HEK293 (cell line): ENCODE measurements around the gene LAPTM4A.
A peak's percentile ranks its signal among the peaks of the same experiment; 100 is the strongest.

ENCODE experiments used
- CTCF ChIA-PET: fragments of 350-600 bp; formaldehyde crosslinking; extraction: SDS; loops from one replicate; lab custom pipeline; 2021; ENCODE audit warnings: antibody characterized with exemption; lab: Yijun Ruan, JAX
- POLR2A ChIA-PET: fragments of 300-600 bp; formaldehyde crosslinking; extraction: SDS; loops from one replicate; lab custom pipeline; 2020; ENCODE audit warnings: antibody characterized with exemption, inconsistent platforms; lab: Yijun Ruan, JAX
- H3K27ac ChIP-seq: fragments of 200-500 bp; sonication (Bioruptor generic); 2 replicates; pipeline ENCODE4 v1.5.1; 2014; ENCODE audit warnings: low read depth, low read length, control low read depth, inconsistent platforms; ENCODE audit errors: extremely low read depth
- H3K36me3 ChIP-seq, 2 experiments: fragments of 200-500 bp in 1 of 2; sonication (Bioruptor generic) in 1 of 2; 1 replicate in 1 of 2; 2 replicates in 1 of 2; pipeline ENCODE4 v1.5.1; 2014 to 2017; ENCODE audit warnings: inconsistent platforms in 2 of 2, low read length in 2 of 2; ENCODE audit not compliant: control insufficient read depth in 2 of 2, insufficient read depth in 1 of 2
- H3K4me1 ChIP-seq: fragments of 200-500 bp; sonication (Bioruptor generic); 2 replicates; pipeline ENCODE4 v1.5.1; 2014; ENCODE audit warnings: mild to moderate bottlenecking, low read length, inconsistent platforms; ENCODE audit not compliant: control insufficient read depth, insufficient read depth
- H3K4me3 ChIP-seq: 2 replicates; pipeline ENCODE4 v1.5.1; 2011; ENCODE audit warnings: low read depth, mild to moderate bottlenecking, control low read depth, low read length, moderate library complexity
- H3K9me3 ChIP-seq: fragments of 200-500 bp; sonication (Bioruptor generic); 2 replicates; pipeline ENCODE4 v1.5.1; 2014; ENCODE audit warnings: low read depth, low read length, inconsistent platforms; ENCODE audit not compliant: control insufficient read depth, insufficient read depth
- KLF8 ChIP-seq: fragments of 450-650 bp; formaldehyde crosslinking; IDR thresholded peaks from 2 replicates; pipeline ENCODE4 v1.5.1; 2016; ENCODE audit warnings: missing biosample characterization, missing genetic modification characterization
- OSR2 ChIP-seq: fragments of 450-650 bp; formaldehyde crosslinking; IDR thresholded peaks from 2 replicates; pipeline ENCODE4 v1.5.1; 2016; ENCODE audit warnings: missing biosample characterization, missing genetic modification characterization
- YY2 ChIP-seq: fragments of 450-650 bp; formaldehyde crosslinking; IDR thresholded peaks from 2 replicates; pipeline ENCODE4 v1.5.1; 2016; ENCODE audit warnings: missing biosample characterization, missing genetic modification characterization
- ZBTB17 ChIP-seq: fragments of 450-650 bp; formaldehyde crosslinking; IDR thresholded peaks from 2 replicates; pipeline ENCODE4 v1.5.1; 2016; ENCODE audit warnings: missing biosample characterization, missing genetic modification characterization
- ZEB2 ChIP-seq: fragments of 450-650 bp; formaldehyde crosslinking; IDR thresholded peaks from 2 replicates; pipeline ENCODE4 v1.5.1; 2016; ENCODE audit warnings: missing biosample characterization, missing genetic modification characterization
- ZFHX2 ChIP-seq: fragments of 450-650 bp; formaldehyde crosslinking; conservative IDR thresholded peaks from 2 replicates; pipeline ENCODE4 v1.5.1; 2016; ENCODE audit warnings: missing biosample characterization, missing genetic modification characterization
- ZFP69B ChIP-seq: fragments of 450-650 bp; formaldehyde crosslinking; IDR thresholded peaks from 2 replicates; pipeline ENCODE4 v1.5.1; 2016; ENCODE audit warnings: missing biosample characterization, missing genetic modification characterization
- ZNF214 ChIP-seq: fragments of 450-650 bp; formaldehyde crosslinking; IDR thresholded peaks from 2 replicates; pipeline ENCODE4 v1.5.1; 2017; ENCODE audit warnings: missing biosample characterization, mild to moderate bottlenecking, missing genetic modification characterization, borderline replicate concordance
- ZNF366 ChIP-seq: fragments of 450-650 bp; formaldehyde crosslinking; conservative IDR thresholded peaks from 2 replicates; pipeline ENCODE4 v1.5.1; 2016; ENCODE audit warnings: missing biosample characterization, missing genetic modification characterization
- ZNF433 ChIP-seq: fragments of 450-650 bp; formaldehyde crosslinking; IDR thresholded peaks from 2 replicates; pipeline ENCODE4 v1.5.1; 2016; ENCODE audit warnings: missing biosample characterization, missing genetic modification characterization, low read depth
- ZNF600 ChIP-seq: fragments of 450-650 bp; formaldehyde crosslinking; IDR thresholded peaks from 2 replicates; pipeline ENCODE4 v1.5.1; 2016; ENCODE audit warnings: missing biosample characterization, missing genetic modification characterization
- ZNF629 ChIP-seq: fragments of 450-650 bp; formaldehyde crosslinking; IDR thresholded peaks from 2 replicates; pipeline ENCODE4 v1.5.1; 2017; ENCODE audit warnings: missing biosample characterization, missing genetic modification characterization
- ZNF654 ChIP-seq: fragments of 450-650 bp; formaldehyde crosslinking; IDR thresholded peaks from 2 replicates; pipeline ENCODE4 v1.5.1; 2016; ENCODE audit warnings: low read depth, missing biosample characterization, missing genetic modification characterization
- ZNF664 ChIP-seq: fragments of 450-650 bp; formaldehyde crosslinking; IDR thresholded peaks from 2 replicates; pipeline ENCODE4 v1.5.1; 2016; ENCODE audit warnings: missing biosample characterization, missing genetic modification characterization
- ZSCAN23 ChIP-seq: fragments of 450-650 bp; formaldehyde crosslinking; IDR thresholded peaks from 2 replicates; pipeline ENCODE4 v1.5.1; 2016; ENCODE audit warnings: missing biosample characterization, missing genetic modification characterization
- TF ChIP-seq, protein P1 (sequence below): fragments of 450-650 bp; formaldehyde crosslinking; IDR thresholded peaks from 2 replicates; pipeline ENCODE4 v1.5.1; 2016; ENCODE audit warnings: missing biosample characterization, missing genetic modification characterization
- TF ChIP-seq, protein P2 (sequence below): fragments of 450-650 bp; formaldehyde crosslinking; IDR thresholded peaks from 2 replicates; pipeline ENCODE4 v1.5.1; 2016; ENCODE audit warnings: missing biosample characterization, missing genetic modification characterization
- TF ChIP-seq, protein P3 (sequence below): fragments of 450-650 bp; formaldehyde crosslinking; IDR thresholded peaks from 2 replicates; pipeline ENCODE4 v1.5.1; 2017; ENCODE audit warnings: missing biosample characterization, missing genetic modification characterization

Gene LAPTM4A

DNA sequence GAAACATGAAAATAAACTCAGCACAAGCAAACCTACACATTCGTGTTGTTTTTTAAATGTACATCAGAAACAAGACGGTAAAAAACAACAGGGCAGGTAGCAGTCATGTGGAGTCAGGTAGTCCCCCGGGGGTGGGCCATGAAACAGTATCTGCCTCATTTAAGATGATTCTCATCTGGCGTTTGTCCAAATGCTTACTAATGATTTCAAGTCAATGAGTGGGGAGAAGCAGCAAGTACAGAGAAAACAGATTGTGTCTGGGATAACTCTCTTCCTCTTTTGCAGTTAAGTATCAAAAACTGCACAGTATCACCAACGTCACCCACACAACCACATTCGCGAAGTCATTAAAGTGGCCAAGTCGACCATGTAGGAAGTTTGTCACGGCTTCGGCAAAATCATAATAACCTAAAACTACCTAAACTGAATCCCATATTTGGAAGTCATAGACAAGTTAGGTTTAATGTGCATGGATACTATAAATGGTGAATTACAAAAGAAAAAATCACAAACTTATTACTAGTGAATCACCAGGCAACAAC lies 1.3 kb downstream of the LAPTM4A start (continued):
- no peak for TF ChIP-seq YY2 (tag by site-specific recombination)
- TF ChIP-seq, protein P1, sequence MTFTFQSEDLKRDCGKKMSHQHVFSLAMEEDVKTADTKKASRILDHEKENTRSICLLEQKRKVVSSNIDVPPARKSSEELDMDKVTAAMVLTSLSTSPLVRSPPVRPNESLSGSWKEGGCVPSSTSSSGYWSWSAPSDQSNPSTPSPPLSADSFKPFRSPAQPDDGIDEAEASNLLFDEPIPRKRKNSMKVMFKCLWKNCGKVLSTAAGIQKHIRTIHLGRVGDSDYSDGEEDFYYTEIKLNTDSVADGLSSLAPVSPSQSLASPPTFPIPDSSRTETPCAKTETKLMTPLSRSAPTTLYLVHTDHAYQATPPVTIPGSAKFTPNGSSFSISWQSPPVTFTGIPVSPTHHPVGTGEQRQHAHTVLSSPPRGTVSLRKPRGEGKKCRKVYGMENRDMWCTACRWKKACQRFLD: no peak
- TF ChIP-seq ZEB2 (tag by site-specific recombination): peak; percentile 63; the same call in 1 of the 2 replicates
- TF ChIP-seq ZNF629 (tag by site-specific recombination): peak; percentile 20; the same call in 1 of the 2 replicates
- TF ChIP-seq, protein P2, sequence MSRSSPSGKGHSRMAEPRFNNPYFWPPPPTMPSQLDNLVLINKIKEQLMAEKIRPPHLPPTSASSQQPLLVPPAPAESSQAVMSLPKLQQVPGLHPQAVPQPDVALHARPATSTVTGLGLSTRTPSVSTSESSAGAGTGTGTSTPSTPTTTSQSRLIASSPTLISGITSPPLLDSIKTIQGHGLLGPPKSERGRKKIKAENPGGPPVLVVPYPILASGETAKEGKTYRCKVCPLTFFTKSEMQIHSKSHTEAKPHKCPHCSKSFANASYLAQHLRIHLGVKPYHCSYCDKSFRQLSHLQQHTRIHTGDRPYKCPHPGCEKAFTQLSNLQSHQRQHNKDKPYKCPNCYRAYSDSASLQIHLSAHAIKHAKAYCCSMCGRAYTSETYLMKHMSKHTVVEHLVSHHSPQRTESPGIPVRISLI (tag by site-specific recombination): 0 out of 2 replicates have a peak, but pooled peaks have one; percentile 21
- 0 out of 2 replicates have a peak, but pooled peaks have one; percentile 22 for TF ChIP-seq ZFHX2 (tag by site-specific recombination)
- TF ChIP-seq ZNF433: no peak
- 0 out of 2 replicates have a peak, but pooled peaks have one; percentile 27 for TF ChIP-seq ZFP69B (tag by site-specific recombination)
- TF ChIP-seq ZNF654 (tag by site-specific recombination): no peak
- peak; percentile 82 for TF ChIP-seq OSR2 (tag by site-specific recombination)
- TF ChIP-seq, protein P3, sequence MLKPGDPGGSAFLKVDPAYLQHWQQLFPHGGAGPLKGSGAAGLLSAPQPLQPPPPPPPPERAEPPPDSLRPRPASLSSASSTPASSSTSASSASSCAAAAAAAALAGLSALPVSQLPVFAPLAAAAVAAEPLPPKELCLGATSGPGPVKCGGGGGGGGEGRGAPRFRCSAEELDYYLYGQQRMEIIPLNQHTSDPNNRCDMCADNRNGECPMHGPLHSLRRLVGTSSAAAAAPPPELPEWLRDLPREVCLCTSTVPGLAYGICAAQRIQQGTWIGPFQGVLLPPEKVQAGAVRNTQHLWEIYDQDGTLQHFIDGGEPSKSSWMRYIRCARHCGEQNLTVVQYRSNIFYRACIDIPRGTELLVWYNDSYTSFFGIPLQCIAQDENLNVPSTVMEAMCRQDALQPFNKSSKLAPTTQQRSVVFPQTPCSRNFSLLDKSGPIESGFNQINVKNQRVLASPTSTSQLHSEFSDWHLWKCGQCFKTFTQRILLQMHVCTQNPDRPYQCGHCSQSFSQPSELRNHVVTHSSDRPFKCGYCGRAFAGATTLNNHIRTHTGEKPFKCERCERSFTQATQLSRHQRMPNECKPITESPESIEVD (tag by site-specific recombination): peak; percentile 54
- TF ChIP-seq ZNF600 (tag by site-specific recombination): 0 out of 2 replicates have a peak, but pooled peaks have one; percentile 17
- TF ChIP-seq ZNF366 (tag by site-specific recombination): no peak
- 0 out of 2 replicates have a peak, but pooled peaks have one; percentile 39 for TF ChIP-seq KLF8 (tag by site-specific recombination)
- TF ChIP-seq ZNF664 (tag by site-specific recombination): no peak
- TF ChIP-seq, all 188 proteins: peak for 19

DNA sequence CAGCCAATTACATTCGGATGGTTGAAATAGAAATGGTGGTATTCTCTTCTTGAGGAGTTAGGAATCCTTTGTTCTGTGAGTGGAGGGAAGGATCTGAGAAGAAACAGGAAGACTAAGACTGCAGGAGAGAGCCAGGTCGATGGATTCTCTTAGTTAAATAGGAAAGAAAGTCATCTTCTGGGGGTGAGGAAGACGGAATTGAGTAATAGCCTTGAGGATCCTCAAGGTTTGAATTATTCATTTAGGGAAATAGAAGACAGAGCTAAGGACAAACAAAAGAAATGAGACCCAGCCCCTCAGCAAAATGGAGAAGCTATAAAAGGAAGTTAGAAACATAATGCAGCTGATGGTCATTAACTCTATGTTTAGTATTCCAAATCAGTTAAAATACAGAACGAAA lies 1.8 kb downstream of the LAPTM4A start:
- ChIA-PET POLR2A (no interaction called here), CTCF (interaction anchor here (0.6 to 3.2 kb wide), 3 partner anchors 34 to 87 kb away, joined by 3 to 14 read pairs (median 3); no protein-coding TSS in a partner anchor)
- H3K9me3 ChIP-seq: no peaks in the 10 kb centered on the region
- peak overlapping the region; percentile 81 for H3K4me3 ChIP-seq
- H3K27ac ChIP-seq: peak overlapping the region; percentile 83
- 0 out of 2 replicates have a peak, but pooled peaks have one; percentile 11 for TF ChIP-seq ZBTB17 (tag by site-specific recombination)
- TF ChIP-seq ZNF214 (tag by site-specific recombination): no peak
- no peak for TF ChIP-seq ZSCAN23
- no peaks in the 10 kb centered on the region; a peak in 1 of 3 replicates for H3K36me3 ChIP-seq
- peaks cover 13% of the 10 kb centered on the region for H3K4me1 ChIP-seq
